ENCODE data around the gene NTN3.

NTN3 gene

GRCh38 chr16:2466667-2467527, 4.2 kb upstream of the NTN3 start:
- DNase-seq: no peak

GRCh38 chr16:2467528-2468232, 3.4 kb upstream of the NTN3 start:
- peak; percentile 72 to 84 for DNase-seq

- DNase-seq: peak in 1 of 2 experiments; percentile 81
Observed at GRCh38 chr16:2468233-2468724, 2.8 kb upstream of the NTN3 start.

- DNase-seq: peak; percentile 99
Observed at GRCh38 chr16:2468725-2469398, 2.2 kb upstream of the NTN3 start.

GRCh38 chr16:2469399-2470233, 1.5 kb upstream of the NTN3 start:
- DNase-seq: peak in 1 of 2 experiments; percentile 72

- no peak for DNase-seq
Observed at GRCh38 chr16:2470234-2470601, 879 bp upstream of the NTN3 start.

- peak; percentile 89 to 96 for DNase-seq
Observed at GRCh38 chr16:2470603-2471015, 488 bp upstream of the NTN3 start.

GRCh38 chr16:2471653-2472487, 773 bp downstream of the NTN3 start:
- DNase-seq: no peak

GRCh38 chr16:2472488-2472864, 1.4 kb downstream of the NTN3 start:
- no peak for DNase-seq

- DNase-seq: no peak
Observed at GRCh38 chr16:2472885-2473445, 1.9 kb downstream of the NTN3 start.

GRCh38 chr16:2473446-2473926, 2.4 kb downstream of the NTN3 start:
- no peak for DNase-seq

GRCh38 chr16:2473999-2474876, 3.1 kb downstream of the NTN3 start:
- no peak for DNase-seq

GRCh38 chr16:2474877-2475412, 3.8 kb downstream of the NTN3 start, which contains the start of gene TBC1D24:
Gene TBC1D24, plus strand, starts transcription at chr16:2475127. Its CDS starts 21,022 bp downstream, at chr16:2496149.
- peak; percentile 68 to 90 for DNase-seq

- DNase-seq: no peak
Observed at GRCh38 chr16:2475413-2476344, 4.6 kb downstream of the NTN3 start.

- no peak for DNase-seq
Observed at GRCh38 chr16:2476345-2476720, 5.2 kb downstream of the NTN3 start.

GRCh38 chr16:2476741-2477140, 5.6 kb downstream of the NTN3 start:
- no peak for DNase-seq

- no peak for DNase-seq
Observed at GRCh38 chr16:2477327-2477726, 6.2 kb downstream of the NTN3 start.

GRCh38 chr16:2478279-2478678, 7.2 kb downstream of the NTN3 start:
- DNase-seq: no peak

Data from NCI-H187 (cell line).